ENCODE results near the gene C18orf63.

C18orf63 gene

DNA sequence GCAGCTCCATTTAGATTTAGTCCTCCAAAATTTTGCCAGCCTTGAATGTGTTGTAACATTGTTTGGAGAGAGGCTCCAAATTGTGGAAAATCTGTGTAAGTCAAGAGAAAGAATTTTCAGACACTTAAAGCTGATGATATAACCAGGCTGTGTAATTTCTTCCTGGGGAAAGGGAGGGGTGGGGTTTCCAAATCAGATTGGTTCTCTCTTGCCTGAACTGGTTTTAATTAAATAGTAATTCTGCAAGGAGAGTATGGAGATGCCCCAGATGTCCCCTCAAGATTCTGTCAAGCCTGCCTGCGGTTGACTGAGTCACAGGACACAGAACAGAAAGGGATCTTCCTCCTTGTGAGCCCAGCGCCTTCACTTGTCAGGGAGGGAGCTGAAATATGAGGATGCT lies 54.5 kb downstream of the C18orf63 start (continued):
- TF ChIP-seq, protein P1, sequence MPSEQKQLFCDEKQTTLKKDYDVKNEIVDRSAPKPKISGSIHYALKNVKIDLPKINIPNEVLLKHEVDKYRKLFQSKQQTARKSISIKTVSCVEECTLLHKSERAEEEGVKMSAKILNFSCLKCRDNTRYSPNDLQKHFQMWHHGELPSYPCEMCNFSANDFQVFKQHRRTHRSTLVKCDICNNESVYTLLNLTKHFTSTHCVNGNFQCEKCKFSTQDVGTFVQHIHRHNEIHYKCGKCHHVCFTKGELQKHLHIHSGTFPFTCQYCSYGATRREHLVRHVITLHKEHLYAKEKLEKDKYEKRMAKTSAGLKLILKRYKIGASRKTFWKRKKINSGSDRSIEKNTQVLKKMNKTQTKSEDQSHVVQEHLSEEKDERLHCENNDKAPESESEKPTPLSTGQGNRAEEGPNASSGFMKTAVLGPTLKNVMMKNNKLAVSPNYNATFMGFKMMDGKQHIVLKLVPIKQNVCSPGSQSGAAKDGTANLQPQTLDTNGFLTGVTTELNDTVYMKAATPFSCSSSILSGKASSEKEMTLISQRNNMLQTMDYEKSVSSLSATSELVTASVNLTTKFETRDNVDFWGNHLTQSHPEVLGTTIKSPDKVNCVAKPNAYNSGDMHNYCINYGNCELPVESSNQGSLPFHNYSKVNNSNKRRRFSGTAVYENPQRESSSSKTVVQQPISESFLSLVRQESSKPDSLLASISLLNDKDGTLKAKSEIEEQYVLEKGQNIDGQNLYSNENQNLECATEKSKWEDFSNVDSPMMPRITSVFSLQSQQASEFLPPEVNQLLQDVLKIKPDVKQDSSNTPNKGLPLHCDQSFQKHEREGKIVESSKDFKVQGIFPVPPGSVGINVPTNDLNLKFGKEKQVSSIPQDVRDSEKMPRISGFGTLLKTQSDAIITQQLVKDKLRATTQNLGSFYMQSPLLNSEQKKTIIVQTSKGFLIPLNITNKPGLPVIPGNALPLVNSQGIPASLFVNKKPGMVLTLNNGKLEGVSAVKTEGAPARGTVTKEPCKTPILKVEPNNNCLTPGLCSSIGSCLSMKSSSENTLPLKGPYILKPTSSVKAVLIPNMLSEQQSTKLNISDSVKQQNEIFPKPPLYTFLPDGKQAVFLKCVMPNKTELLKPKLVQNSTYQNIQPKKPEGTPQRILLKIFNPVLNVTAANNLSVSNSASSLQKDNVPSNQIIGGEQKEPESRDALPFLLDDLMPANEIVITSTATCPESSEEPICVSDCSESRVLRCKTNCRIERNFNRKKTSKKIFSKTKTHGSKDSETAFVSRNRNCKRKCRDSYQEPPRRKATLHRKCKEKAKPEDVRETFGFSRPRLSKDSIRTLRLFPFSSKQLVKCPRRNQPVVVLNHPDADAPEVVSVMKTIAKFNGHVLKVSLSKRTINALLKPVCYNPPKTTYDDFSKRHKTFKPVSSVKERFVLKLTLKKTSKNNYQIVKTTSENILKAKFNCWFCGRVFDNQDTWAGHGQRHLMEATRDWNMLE (tag by site-specific recombination; conservative IDR thresholded peaks at IDR 0.05; ENCODE audit: low read depth): no peak

DNA sequence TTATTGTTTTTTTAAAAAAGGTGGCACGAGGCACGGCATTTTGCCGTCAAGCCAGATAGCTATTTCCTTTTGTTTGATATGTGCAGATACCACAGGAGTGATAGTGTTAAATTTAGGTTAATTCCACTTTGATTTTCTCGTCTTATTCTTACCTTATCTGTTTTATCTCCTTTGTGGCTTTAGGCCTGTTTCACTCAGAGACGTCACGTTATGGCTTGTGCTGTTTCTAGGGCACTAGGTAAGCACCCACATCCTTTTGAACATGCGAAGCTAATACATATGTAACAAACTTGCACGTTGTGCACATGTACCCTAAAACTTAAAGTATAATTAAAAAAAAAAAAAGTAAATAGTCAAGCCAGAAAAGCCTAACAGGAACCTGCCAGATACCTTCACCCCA lies 57.8 kb downstream of the C18orf63 start:
- TF ChIP-seq, protein P2, sequence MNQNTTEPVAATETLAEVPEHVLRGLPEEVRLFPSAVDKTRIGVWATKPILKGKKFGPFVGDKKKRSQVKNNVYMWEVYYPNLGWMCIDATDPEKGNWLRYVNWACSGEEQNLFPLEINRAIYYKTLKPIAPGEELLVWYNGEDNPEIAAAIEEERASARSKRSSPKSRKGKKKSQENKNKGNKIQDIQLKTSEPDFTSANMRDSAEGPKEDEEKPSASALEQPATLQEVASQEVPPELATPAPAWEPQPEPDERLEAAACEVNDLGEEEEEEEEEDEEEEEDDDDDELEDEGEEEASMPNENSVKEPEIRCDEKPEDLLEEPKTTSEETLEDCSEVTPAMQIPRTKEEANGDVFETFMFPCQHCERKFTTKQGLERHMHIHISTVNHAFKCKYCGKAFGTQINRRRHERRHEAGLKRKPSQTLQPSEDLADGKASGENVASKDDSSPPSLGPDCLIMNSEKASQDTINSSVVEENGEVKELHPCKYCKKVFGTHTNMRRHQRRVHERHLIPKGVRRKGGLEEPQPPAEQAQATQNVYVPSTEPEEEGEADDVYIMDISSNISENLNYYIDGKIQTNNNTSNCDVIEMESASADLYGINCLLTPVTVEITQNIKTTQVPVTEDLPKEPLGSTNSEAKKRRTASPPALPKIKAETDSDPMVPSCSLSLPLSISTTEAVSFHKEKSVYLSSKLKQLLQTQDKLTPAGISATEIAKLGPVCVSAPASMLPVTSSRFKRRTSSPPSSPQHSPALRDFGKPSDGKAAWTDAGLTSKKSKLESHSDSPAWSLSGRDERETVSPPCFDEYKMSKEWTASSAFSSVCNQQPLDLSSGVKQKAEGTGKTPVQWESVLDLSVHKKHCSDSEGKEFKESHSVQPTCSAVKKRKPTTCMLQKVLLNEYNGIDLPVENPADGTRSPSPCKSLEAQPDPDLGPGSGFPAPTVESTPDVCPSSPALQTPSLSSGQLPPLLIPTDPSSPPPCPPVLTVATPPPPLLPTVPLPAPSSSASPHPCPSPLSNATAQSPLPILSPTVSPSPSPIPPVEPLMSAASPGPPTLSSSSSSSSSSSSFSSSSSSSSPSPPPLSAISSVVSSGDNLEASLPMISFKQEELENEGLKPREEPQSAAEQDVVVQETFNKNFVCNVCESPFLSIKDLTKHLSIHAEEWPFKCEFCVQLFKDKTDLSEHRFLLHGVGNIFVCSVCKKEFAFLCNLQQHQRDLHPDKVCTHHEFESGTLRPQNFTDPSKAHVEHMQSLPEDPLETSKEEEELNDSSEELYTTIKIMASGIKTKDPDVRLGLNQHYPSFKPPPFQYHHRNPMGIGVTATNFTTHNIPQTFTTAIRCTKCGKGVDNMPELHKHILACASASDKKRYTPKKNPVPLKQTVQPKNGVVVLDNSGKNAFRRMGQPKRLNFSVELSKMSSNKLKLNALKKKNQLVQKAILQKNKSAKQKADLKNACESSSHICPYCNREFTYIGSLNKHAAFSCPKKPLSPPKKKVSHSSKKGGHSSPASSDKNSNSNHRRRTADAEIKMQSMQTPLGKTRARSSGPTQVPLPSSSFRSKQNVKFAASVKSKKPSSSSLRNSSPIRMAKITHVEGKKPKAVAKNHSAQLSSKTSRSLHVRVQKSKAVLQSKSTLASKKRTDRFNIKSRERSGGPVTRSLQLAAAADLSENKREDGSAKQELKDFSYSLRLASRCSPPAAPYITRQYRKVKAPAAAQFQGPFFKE (tag by site-specific recombination; IDR thresholded peaks at IDR 0.05; ENCODE audit: borderline replicate concordance): no peak
- TF ChIP-seq ZNF292 (tag by site-specific recombination; IDR thresholded peaks at IDR 0.05; ENCODE audit: borderline replicate concordance, low read depth) (no peak), IKZF3 (tag by site-specific recombination; IDR thresholded peaks at IDR 0.05) (no peak), ZNF776 (tag by site-specific recombination; IDR thresholded peaks at IDR 0.05; ENCODE audit: borderline replicate concordance) (no peak), GLI2 (tag by site-specific recombination; IDR thresholded peaks at IDR 0.05; ENCODE audit: borderline replicate concordance, low read depth) (no peak), ZNF324 (tag by site-specific recombination; IDR thresholded peaks at IDR 0.05) (no peak)
- TF ChIP-seq, protein P3, sequence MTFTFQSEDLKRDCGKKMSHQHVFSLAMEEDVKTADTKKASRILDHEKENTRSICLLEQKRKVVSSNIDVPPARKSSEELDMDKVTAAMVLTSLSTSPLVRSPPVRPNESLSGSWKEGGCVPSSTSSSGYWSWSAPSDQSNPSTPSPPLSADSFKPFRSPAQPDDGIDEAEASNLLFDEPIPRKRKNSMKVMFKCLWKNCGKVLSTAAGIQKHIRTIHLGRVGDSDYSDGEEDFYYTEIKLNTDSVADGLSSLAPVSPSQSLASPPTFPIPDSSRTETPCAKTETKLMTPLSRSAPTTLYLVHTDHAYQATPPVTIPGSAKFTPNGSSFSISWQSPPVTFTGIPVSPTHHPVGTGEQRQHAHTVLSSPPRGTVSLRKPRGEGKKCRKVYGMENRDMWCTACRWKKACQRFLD (tag by site-specific recombination; IDR thresholded peaks at IDR 0.05): no peak
- TF ChIP-seq, protein P4, sequence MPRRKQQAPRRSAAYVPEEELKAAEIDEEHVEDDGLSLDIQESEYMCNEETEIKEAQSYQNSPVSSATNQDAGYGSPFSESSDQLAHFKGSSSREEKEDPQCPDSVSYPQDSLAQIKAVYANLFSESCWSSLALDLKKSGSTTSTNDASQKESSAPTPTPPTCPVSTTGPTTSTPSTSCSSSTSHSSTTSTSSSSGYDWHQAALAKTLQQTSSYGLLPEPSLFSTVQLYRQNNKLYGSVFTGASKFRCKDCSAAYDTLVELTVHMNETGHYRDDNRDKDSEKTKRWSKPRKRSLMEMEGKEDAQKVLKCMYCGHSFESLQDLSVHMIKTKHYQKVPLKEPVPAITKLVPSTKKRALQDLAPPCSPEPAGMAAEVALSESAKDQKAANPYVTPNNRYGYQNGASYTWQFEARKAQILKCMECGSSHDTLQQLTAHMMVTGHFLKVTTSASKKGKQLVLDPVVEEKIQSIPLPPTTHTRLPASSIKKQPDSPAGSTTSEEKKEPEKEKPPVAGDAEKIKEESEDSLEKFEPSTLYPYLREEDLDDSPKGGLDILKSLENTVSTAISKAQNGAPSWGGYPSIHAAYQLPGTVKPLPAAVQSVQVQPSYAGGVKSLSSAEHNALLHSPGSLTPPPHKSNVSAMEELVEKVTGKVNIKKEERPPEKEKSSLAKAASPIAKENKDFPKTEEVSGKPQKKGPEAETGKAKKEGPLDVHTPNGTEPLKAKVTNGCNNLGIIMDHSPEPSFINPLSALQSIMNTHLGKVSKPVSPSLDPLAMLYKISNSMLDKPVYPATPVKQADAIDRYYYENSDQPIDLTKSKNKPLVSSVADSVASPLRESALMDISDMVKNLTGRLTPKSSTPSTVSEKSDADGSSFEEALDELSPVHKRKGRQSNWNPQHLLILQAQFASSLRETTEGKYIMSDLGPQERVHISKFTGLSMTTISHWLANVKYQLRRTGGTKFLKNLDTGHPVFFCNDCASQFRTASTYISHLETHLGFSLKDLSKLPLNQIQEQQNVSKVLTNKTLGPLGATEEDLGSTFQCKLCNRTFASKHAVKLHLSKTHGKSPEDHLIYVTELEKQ (tag by site-specific recombination; IDR thresholded peaks at IDR 0.05; ENCODE audit: borderline replicate concordance): no peak
- TF ChIP-seq, protein P5, sequence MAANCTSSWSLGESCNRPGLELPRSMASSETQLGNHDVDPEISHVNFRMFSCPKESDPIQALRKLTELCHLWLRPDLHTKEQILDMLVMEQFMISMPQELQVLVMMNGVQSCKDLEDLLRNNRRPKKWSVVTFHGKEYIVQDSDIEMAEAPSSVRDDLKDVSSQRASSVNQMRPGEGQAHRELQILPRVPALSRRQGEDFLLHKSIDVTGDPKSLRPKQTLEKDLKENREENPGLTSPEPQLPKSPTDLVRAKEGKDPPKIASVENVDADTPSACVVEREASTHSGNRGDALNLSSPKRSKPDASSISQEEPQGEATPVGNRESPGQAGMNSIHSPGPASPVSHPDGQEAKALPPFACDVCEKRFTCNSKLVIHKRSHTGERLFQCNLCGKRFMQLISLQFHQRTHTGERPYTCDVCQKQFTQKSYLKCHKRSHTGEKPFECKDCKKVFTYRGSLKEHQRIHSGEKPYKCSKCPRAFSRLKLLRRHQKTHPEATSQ (tag by site-specific recombination; IDR thresholded peaks at IDR 0.05): no peak
- TF ChIP-seq, protein P6, sequence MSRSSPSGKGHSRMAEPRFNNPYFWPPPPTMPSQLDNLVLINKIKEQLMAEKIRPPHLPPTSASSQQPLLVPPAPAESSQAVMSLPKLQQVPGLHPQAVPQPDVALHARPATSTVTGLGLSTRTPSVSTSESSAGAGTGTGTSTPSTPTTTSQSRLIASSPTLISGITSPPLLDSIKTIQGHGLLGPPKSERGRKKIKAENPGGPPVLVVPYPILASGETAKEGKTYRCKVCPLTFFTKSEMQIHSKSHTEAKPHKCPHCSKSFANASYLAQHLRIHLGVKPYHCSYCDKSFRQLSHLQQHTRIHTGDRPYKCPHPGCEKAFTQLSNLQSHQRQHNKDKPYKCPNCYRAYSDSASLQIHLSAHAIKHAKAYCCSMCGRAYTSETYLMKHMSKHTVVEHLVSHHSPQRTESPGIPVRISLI (tag by site-specific recombination; IDR thresholded peaks at IDR 0.05): no peak
- TF ChIP-seq, protein P7, sequence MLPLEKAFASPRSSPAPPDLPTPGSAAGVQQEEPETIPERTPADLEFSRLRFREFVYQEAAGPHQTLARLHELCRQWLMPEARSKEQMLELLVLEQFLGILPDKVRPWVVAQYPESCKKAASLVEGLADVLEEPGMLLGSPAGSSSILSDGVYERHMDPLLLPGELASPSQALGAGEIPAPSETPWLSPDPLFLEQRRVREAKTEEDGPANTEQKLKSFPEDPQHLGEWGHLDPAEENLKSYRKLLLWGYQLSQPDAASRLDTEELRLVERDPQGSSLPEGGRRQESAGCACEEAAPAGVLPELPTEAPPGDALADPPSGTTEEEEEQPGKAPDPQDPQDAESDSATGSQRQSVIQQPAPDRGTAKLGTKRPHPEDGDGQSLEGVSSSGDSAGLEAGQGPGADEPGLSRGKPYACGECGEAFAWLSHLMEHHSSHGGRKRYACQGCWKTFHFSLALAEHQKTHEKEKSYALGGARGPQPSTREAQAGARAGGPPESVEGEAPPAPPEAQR (tag by site-specific recombination; IDR thresholded peaks at IDR 0.05): no peak
- ChIA-PET POLR2A (no interaction called here), CTCF (interaction anchor here (1.2 to 2.1 kb wide), 2 partner anchors 19 to 102 kb away, joined by 6 to 11 read pairs; no protein-coding TSS in a partner anchor)
- no peaks in the 10 kb centered on the region for H3K4me1 ChIP-seq (ENCODE audit: control insufficient read depth, insufficient read depth, low read length)
- no peak overlapping the region for H3K27ac ChIP-seq (ENCODE audit: extremely low read depth, low read depth, low read length)
- H3K36me3 ChIP-seq (ENCODE audit: control insufficient read depth in 2 of 2, insufficient read depth in 1 of 2, low read length in 2 of 2): no peaks in the 10 kb centered on the region
- no peak overlapping the region for H3K4me3 ChIP-seq (ENCODE audit: low read depth, low read length)
- H3K9me3 ChIP-seq (ENCODE audit: control insufficient read depth, insufficient read depth, low read depth, low read length): no peaks in the 10 kb centered on the region
